GM21447 (cell line): ENCODE data around the gene DPP10.

ENCODE experiments used
- ATAC-seq: cut with Tn5 transposase; IDR thresholded peaks from one replicate; pipeline ENCODE4 v1.9.1; 2021; ENCODE audit not compliant: unreplicated experiment

DPP10 gene

GRCh38 chr2:114789989-114790388 lies 347.5 kb downstream of the DPP10 start:
- no peak for ATAC-seq

- no peak for ATAC-seq
Measured at GRCh38 chr2:114797540-114797939, 355.1 kb downstream of the DPP10 start.

GRCh38 chr2:114797942-114798341 lies 355.5 kb downstream of the DPP10 start:
- ATAC-seq = no peak

- ATAC-seq = no peak
Measured at GRCh38 chr2:114800371-114800770, 357.9 kb downstream of the DPP10 start.

- no peak for ATAC-seq
Measured at GRCh38 chr2:114805195-114805594, 362.8 kb downstream of the DPP10 start.

GRCh38 chr2:114810092-114810491 lies 367.7 kb downstream of the DPP10 start:
- ATAC-seq = no peak

GRCh38 chr2:114812261-114812660 lies 369.8 kb downstream of the DPP10 start:
- ATAC-seq = no peak

- no peak for ATAC-seq
Measured at GRCh38 chr2:114814355-114814754, 371.9 kb downstream of the DPP10 start.

- no peak for ATAC-seq
Measured at GRCh38 chr2:114821055-114821454, 378.6 kb downstream of the DPP10 start.

- ATAC-seq = no peak
Measured at GRCh38 chr2:114843963-114844362, 401.5 kb downstream of the DPP10 start.

GRCh38 chr2:114857196-114857595 lies 414.8 kb downstream of the DPP10 start:
- no peak for ATAC-seq

GRCh38 chr2:114859726-114860510 lies 417.5 kb downstream of the DPP10 start:
- no peak for ATAC-seq

- ATAC-seq = no peak
Measured at GRCh38 chr2:114862243-114862642, 419.8 kb downstream of the DPP10 start.

GRCh38 chr2:114864901-114865300 lies 422.5 kb downstream of the DPP10 start:
- ATAC-seq = no peak

GRCh38 chr2:114880046-114880445 lies 437.6 kb downstream of the DPP10 start:
- ATAC-seq = no peak

GRCh38 chr2:114919985-114920384 lies 477.5 kb downstream of the DPP10 start:
- no peak for ATAC-seq

GRCh38 chr2:114922076-114922475 lies 479.6 kb downstream of the DPP10 start:
- ATAC-seq = no peak

- ATAC-seq = no peak
Measured at GRCh38 chr2:114925296-114926255, 483.1 kb downstream of the DPP10 start.

GRCh38 chr2:114926303-114926702 lies 483.9 kb downstream of the DPP10 start:
- no peak for ATAC-seq

- ATAC-seq = no peak
Measured at GRCh38 chr2:114929225-114929624, 486.8 kb downstream of the DPP10 start.

- ATAC-seq = no peak
Measured at GRCh38 chr2:114933671-114934241, 491.3 kb downstream of the DPP10 start.

- ATAC-seq = no peak
Measured at GRCh38 chr2:114935031-114935430, 492.6 kb downstream of the DPP10 start.
